ENCODE data around the gene PTPN12.
"Not testable (repeated sequence)": the region's sequence is repeated elsewhere in the genome, so short reads cannot be mapped to it uniquely, and the experiment has no call there.

Gene PTPN12

GRCh38 chr7:77579797-77580196 lies 42.7 kb downstream of the PTPN12 start:
- DNase-seq (ENCODE audit: low read depth in 2 of 2), result no peak

GRCh38 chr7:77580762-77581350 lies 43.8 kb downstream of the PTPN12 start:
- no peak for DNase-seq (ENCODE audit: low read depth in 2 of 2)

- no peak for DNase-seq (ENCODE audit: low read depth in 2 of 2)
Observed at GRCh38 chr7:77587272-77587671, 50.2 kb downstream of the PTPN12 start.

- no peak for DNase-seq (ENCODE audit: low read depth in 2 of 2)
Observed at GRCh38 chr7:77600952-77601351, 63.9 kb downstream of the PTPN12 start.

- no peak for DNase-seq (ENCODE audit: low read depth in 2 of 2)
Observed at GRCh38 chr7:77606562-77606961, 69.5 kb downstream of the PTPN12 start.

- DNase-seq (ENCODE audit: low read depth in 2 of 2), result no peak
Observed at GRCh38 chr7:77619314-77619713, 82.2 kb downstream of the PTPN12 start.

- no peak for DNase-seq (ENCODE audit: low read depth in 2 of 2)
Observed at GRCh38 chr7:77626586-77627308, 89.7 kb downstream of the PTPN12 start.

GRCh38 chr7:77627309-77627676 lies 90.2 kb downstream of the PTPN12 start:
- DNase-seq (ENCODE audit: low read depth in 2 of 2), result no peak

GRCh38 chr7:77629797-77630196 lies 92.7 kb downstream of the PTPN12 start:
- no peak for DNase-seq (ENCODE audit: low read depth in 2 of 2)

GRCh38 chr7:77631820-77632219 lies 94.7 kb downstream of the PTPN12 start:
- no peak for DNase-seq (ENCODE audit: low read depth in 2 of 2)

GRCh38 chr7:77644774-77645173 lies 107.7 kb downstream of the PTPN12 start:
- no peak for DNase-seq (ENCODE audit: low read depth in 2 of 2)

- no peak for DNase-seq (ENCODE audit: low read depth in 2 of 2)
Observed at GRCh38 chr7:77648742-77649338, 111.7 kb downstream of the PTPN12 start.

- DNase-seq (ENCODE audit: low read depth in 2 of 2), result no peak
Observed at GRCh38 chr7:77649716-77650349, 112.7 kb downstream of the PTPN12 start.

GRCh38 chr7:77651575-77652162 lies 114.6 kb downstream of the PTPN12 start:
- peak in 1 of 2 donors; percentile 6 for DNase-seq (ENCODE audit: low read depth in 2 of 2)

- DNase-seq (ENCODE audit: low read depth in 2 of 2), result not testable (repeated sequence)
Observed at GRCh38 chr7:77652826-77653225, 115.7 kb downstream of the PTPN12 start.

- DNase-seq (ENCODE audit: low read depth in 2 of 2), result no peak
Observed at GRCh38 chr7:77653572-77653971, 116.5 kb downstream of the PTPN12 start.

- DNase-seq (ENCODE audit: low read depth in 2 of 2), result no peak
Observed at GRCh38 chr7:77655356-77655755, 118.3 kb downstream of the PTPN12 start.

- no peak for DNase-seq (ENCODE audit: low read depth in 2 of 2)
Observed at GRCh38 chr7:77655836-77656455, 118.9 kb downstream of the PTPN12 start.

- no peak for DNase-seq (ENCODE audit: low read depth in 2 of 2)
Observed at GRCh38 chr7:77657427-77658224, 120.5 kb downstream of the PTPN12 start.

GRCh38 chr7:77658928-77659327 lies 121.8 kb downstream of the PTPN12 start:
- no peak for DNase-seq (ENCODE audit: low read depth in 2 of 2)

- DNase-seq (ENCODE audit: low read depth in 2 of 2), result no peak
Observed at GRCh38 chr7:77661816-77662215, 124.7 kb downstream of the PTPN12 start.

Data from stimulated activated CD4-positive, alpha-beta T cell treated with anti-CD3 and anti-CD28 coated beads, Interleukin-15, amount 100 ng/mL, for 48 hours (primary cell).